NAMALWA (cell line): ENCODE data around the gene GAS2L3.
"Not testable (repeated sequence)": the region's sequence is repeated elsewhere in the genome, so short reads cannot be mapped to it uniquely, and the experiment has no call there.

Experiments used
- DNase-seq: peaks from one replicate; pipeline ENCODE4 v3.0.0-alpha.2; 2015; ENCODE audit warnings: low spot score

Gene GAS2L3

GRCh38 chr12:100573292-100574186 lies at the start of gene GAS2L3:
TSS of gene GAS2L3 (plus strand) at chr12:100573684. CDS start at chr12:100594905, 21,221 bp downstream.
- DNase-seq, result peak; percentile 18

DNA sequence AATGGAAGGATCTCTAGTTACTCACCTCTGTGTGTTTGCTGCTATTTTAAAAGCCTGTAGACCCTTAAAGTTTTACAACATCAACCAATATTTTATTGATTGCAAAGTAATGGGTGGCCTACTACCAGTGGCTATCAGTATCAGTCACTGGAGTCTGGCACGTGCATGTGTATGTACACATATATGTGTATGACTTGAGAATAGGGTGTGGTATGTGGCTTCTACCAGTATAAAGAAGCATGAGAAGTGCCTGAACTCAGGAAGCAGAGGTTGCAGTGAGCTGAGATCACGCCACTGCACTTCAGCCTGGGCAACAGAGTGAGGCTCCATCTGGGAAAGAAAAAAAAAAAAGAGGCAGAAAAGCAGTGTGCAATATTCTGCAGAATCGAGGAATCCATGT lies 45.5 kb upstream of the GAS2L3 start:
- DNase-seq, result no peak

GRCh38 chr12:100528471-100529127 lies 44.9 kb upstream of the GAS2L3 start:
- no peak for DNase-seq

- no peak for DNase-seq
Measured at GRCh38 chr12:100529756-100530350, 43.6 kb upstream of the GAS2L3 start.

DNA sequence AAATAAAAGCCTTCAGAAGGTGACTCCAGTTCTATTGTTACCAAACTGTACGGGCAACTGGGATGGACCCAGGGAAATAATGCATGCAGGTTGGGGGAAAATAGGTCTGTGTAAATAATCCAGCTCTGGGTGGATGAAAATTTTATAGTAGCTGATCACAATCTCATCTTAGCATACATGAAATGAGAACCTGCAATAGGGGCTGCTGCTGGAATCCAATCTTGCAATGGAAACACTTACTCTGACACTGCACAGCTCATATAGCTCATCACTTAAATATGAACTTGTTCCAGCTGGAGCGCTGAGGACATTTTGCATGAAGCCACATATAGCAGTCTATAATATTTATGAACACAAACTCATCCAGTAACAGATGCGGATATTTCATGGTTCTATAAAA lies 40.1 kb upstream of the GAS2L3 start:
- no peak for DNase-seq

GRCh38 chr12:100534625-100535227 lies 38.8 kb upstream of the GAS2L3 start:
- no peak for DNase-seq

- DNase-seq, result peak; percentile 28
Measured at GRCh38 chr12:100539202-100539601, 34.3 kb upstream of the GAS2L3 start.

- DNase-seq, result no peak
Measured at GRCh38 chr12:100544165-100544564, 29.3 kb upstream of the GAS2L3 start.

DNA sequence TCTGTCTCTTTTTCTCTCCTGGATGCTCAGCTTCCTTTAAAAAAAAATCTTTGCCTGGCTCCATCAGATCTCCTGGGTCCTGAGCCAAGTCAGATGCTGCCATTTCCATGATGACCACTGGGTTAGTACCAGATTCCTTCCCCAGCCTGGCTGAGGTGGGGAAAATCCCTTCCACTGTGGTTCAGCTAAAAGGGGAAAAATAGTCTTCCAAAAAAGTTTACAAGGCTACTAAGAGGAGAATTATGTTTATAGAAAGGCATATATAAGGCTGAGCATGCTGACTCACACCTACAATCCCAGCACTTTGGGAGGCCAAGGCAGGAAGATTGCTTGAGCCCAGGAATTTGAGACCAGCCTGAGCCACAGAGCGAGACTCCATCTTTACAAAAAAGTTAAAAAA lies 28.4 kb upstream of the GAS2L3 start:
- no peak for DNase-seq

GRCh38 chr12:100553936-100554335 lies 19.5 kb upstream of the GAS2L3 start:
- DNase-seq, result no peak

DNA sequence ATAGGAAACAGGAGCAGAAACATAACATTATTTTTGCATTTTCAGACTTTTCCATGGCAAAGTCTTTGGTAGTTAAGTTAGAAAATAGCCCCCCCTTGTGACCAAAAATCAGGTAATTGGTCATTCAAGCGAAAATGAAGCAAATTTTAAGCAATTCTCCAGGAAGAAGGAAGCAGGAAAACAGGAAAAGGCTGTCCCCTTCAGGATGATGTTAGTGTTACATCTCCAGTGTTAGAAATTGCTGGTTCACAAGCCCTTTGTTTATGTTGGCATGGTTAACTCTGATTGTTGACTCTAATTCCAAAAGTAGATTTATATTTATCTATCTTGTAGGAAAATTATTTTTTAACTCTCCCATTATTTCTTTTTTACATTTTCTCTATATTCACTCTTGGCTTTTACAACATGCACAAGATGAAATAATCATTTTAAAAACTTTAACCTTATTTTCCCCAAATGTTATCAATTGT lies 18.8 kb upstream of the GAS2L3 start:
- peak; percentile 74 for DNase-seq

DNA sequence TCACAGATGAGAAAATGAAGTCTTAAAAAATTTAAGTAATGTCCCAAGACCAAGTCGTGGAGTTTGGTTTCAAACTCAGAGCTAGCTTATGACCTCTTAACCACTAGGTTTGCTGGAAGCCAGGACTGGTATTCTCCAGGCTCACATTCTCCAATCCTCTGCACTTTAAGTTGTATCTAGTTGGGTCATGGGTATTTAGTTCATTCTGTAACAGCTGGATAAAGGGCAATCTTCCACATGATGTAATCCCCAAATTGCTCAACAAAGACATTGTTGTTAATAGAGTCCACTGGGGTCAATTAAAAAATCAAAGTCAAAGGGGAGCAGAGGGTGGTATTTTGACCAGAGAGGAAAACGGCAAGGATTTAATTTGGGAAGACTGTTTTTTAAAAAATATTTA lies 17.8 kb upstream of the GAS2L3 start:
- DNase-seq, result no peak

DNA sequence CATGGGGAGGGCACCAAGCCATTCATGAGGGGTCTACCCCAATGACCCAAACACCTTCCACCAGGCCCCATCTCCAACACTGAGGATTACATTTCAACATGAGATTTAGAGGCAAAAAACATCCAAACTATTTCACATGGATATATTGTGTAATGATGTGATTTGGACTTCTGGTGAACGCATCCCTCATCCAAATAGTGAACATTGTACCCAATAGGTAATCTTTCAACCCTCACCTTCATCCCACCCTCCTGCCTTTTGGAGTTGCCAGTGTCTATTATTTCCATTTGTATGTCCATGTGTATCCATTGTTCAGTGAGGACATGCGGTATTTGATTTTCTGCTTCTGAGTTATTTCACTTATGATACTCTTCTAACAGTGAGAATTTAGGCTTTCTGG lies 16.1 kb upstream of the GAS2L3 start:
- no peak for DNase-seq

DNA sequence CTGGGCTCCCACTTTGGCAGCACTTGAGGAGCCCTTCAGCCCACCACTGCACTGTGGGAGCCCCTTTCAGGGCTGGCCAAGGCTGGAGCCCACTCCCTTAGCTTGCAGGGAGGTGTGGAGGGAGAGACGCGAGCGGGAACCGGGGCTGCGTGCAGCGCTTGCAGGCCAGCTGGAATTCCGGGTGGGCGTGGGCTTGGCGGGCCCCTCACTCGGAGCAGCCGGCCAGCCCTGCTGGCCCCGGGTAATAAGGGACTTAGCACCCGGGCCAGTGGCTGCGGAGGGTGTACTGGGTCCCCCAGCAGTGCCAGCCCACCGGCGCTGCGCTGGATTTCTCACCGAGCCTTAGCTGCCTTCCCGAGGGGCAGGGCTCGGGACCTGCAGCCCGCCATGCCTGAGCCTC lies 14.2 kb upstream of the GAS2L3 start:
- DNase-seq, result not testable (repeated sequence)

GRCh38 chr12:100564090-100564489 lies 9.4 kb upstream of the GAS2L3 start:
- DNase-seq, result no peak

- no peak for DNase-seq
Measured at GRCh38 chr12:100564905-100565467, 8.5 kb upstream of the GAS2L3 start.

- DNase-seq, result no peak
Measured at GRCh38 chr12:100565987-100566545, 7.4 kb upstream of the GAS2L3 start.

- no peak for DNase-seq
Measured at GRCh38 chr12:100566887-100567637, 6.4 kb upstream of the GAS2L3 start.

DNA sequence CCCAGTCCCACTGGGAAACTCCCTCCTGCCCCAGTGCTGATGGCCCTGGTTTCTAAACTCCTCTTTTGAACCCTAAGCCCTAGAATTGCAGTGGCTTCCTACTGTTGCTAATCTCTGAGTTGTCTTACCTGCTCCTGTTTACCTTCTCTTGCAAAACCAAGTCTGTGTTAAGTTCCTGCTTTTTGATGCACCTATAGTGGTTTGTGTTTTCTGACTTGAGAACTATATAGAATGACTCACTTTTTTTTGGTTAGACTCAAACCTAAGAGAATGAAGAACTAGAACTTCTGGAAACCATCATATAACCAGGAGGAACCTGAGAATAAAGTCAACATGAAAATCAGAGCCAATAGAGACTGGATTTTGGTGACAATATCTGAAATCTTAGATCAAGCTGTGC lies 5.5 kb upstream of the GAS2L3 start:
- DNase-seq, result no peak

DNA sequence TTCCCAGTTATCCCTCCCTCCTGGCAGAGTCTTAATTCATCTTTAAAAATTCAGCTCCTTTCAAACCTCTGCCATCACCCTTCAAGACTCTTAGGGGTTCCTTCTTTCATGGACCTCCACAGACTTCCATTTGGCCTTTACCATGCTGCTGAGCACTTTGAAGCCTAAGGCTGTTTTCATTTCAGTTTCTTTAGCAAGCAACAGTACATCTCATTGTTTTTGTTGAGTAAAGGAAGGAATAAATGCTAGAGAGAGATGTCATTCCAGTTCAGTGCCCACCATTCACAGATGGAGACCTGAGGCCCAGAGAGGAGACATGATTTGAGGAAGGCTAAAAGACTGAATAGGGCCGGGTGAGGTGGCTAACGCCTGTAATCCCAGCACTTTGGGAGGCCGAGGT lies 1.3 kb upstream of the GAS2L3 start:
- no peak for DNase-seq
